HuH-7 (cell line): ENCODE measurements around the gene LGR5.

Source experiments
- DNase-seq: peaks from one replicate; pipeline ENCODE4 v3.0.0; 2011; ENCODE audit warnings: low spot score

Gene LGR5

GRCh38 chr12:71438670-71439361, 782 bp upstream of the LGR5 start:
- DNase-seq = peak; percentile 54

- no peak for DNase-seq
Observed at GRCh38 chr12:71439362-71439612, 311 bp upstream of the LGR5 start.

- peak; percentile 39 for DNase-seq
Observed at GRCh38 chr12:71440345-71440762, 756 bp downstream of the LGR5 start.

- DNase-seq = peak; percentile 73
Observed at GRCh38 chr12:71440763-71441748, 1.5 kb downstream of the LGR5 start.

- no peak for DNase-seq
Observed at GRCh38 chr12:71441836-71442566, 2.4 kb downstream of the LGR5 start.

- no peak for DNase-seq
Observed at GRCh38 chr12:71442567-71442931, 3.0 kb downstream of the LGR5 start.

GRCh38 chr12:71445071-71445470, 5.5 kb downstream of the LGR5 start:
- no peak for DNase-seq

- no peak for DNase-seq
Observed at GRCh38 chr12:71447691-71448132, 8.1 kb downstream of the LGR5 start.

GRCh38 chr12:71448150-71448581, 8.6 kb downstream of the LGR5 start:
- no peak for DNase-seq

- no peak for DNase-seq
Observed at GRCh38 chr12:71449373-71450070, 9.9 kb downstream of the LGR5 start.

- DNase-seq = no peak
Observed at GRCh38 chr12:71452006-71452405, 12.4 kb downstream of the LGR5 start.

- no peak for DNase-seq
Observed at GRCh38 chr12:71455028-71455737, 15.6 kb downstream of the LGR5 start.

GRCh38 chr12:71456316-71456715, 16.7 kb downstream of the LGR5 start:
- no peak for DNase-seq

GRCh38 chr12:71456990-71457389, 17.4 kb downstream of the LGR5 start:
- DNase-seq = no peak

- DNase-seq = no peak
Observed at GRCh38 chr12:71460318-71460717, 20.7 kb downstream of the LGR5 start.

GRCh38 chr12:71460850-71461609, 21.4 kb downstream of the LGR5 start:
- no peak for DNase-seq

- no peak for DNase-seq
Observed at GRCh38 chr12:71461787-71462328, 22.3 kb downstream of the LGR5 start.

GRCh38 chr12:71465796-71466195, 26.2 kb downstream of the LGR5 start:
- DNase-seq = no peak

- DNase-seq = no peak
Observed at GRCh38 chr12:71469258-71469750, 29.7 kb downstream of the LGR5 start.

- DNase-seq = no peak
Observed at GRCh38 chr12:71472441-71472911, 32.9 kb downstream of the LGR5 start.
